ENCODE data around the gene CPNE4.

CPNE4 gene

DNA sequence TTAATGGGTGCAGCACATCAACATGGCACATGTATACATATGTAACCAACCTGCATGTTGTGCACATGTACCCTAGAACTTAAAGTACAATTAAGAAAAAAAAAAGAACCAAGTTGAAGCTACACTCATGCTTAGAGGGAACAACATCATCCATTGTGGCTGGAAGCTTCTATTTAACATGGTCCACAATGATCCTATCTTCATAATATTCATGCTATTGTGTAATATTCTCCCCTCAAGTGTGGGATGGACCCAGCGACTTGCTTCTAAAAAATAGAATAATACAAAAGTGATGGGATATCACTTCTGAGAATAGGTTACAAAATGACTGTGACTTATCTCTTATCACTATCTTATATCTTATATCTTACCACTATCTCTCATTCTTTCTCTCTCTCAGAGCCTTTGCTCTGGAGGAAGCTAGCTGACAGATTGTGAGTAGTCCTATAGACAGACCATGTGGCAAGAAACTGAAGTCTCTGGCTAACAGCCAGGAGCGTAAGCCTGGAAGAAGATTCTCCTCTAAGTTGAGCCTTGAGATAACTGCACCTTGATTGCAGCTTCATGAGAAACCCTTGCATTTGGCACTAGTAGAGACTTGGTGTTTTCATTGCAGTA, 333.6 kb downstream of the CPNE4 start:
- no peak overlapping the region for H3K4me3 Mint-ChIP-seq
- H3K27ac Mint-ChIP-seq: no peak overlapping the region
- peaks cover 3% of the 10 kb centered on the region for H3K27me3 Mint-ChIP-seq (ENCODE audit: low read depth, poor library complexity)
- no peaks in the 10 kb centered on the region for H3K4me1 Mint-ChIP-seq
- H3K9me3 Mint-ChIP-seq: no peaks in the 10 kb centered on the region
- H3K36me3 Mint-ChIP-seq (ENCODE audit: low read depth): no peaks in the 10 kb centered on the region
- TF ChIP-seq, protein P1, sequence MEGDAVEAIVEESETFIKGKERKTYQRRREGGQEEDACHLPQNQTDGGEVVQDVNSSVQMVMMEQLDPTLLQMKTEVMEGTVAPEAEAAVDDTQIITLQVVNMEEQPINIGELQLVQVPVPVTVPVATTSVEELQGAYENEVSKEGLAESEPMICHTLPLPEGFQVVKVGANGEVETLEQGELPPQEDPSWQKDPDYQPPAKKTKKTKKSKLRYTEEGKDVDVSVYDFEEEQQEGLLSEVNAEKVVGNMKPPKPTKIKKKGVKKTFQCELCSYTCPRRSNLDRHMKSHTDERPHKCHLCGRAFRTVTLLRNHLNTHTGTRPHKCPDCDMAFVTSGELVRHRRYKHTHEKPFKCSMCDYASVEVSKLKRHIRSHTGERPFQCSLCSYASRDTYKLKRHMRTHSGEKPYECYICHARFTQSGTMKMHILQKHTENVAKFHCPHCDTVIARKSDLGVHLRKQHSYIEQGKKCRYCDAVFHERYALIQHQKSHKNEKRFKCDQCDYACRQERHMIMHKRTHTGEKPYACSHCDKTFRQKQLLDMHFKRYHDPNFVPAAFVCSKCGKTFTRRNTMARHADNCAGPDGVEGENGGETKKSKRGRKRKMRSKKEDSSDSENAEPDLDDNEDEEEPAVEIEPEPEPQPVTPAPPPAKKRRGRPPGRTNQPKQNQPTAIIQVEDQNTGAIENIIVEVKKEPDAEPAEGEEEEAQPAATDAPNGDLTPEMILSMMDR (IDR thresholded peaks at IDR 0.05): no peak
- DNase-seq: no peak

DNA sequence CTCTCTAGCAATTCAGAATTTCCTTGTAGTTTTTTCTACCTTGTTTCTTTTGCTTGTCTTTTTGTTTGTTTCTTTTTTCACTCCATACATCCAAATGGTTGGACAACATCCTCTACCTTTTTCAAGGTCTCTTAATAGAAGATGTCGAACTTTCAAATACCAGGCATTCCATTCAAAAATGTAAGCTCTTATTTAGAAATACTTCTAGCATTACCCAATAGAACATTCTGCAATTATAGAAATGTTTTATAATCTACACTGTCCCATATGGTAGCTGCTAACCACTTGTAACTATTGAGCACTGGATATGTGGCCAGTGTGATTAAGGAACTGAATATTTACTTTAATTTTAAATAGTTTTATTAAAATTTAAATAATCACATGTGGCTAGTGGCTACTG, 335.8 kb downstream of the CPNE4 start:
- H3K36me3 Mint-ChIP-seq (ENCODE audit: low read depth): no peaks in the 10 kb centered on the region
- TF ChIP-seq, protein P1 (IDR thresholded peaks at IDR 0.05): no peak
- H3K4me3 Mint-ChIP-seq: no peak overlapping the region
- DNase-seq: no peak
- no peaks in the 10 kb centered on the region for H3K4me1 Mint-ChIP-seq
- H3K9me3 Mint-ChIP-seq: no peaks in the 10 kb centered on the region
- H3K27me3 Mint-ChIP-seq (ENCODE audit: low read depth, poor library complexity): peaks cover 3% of the 10 kb centered on the region
- no peak overlapping the region for H3K27ac Mint-ChIP-seq

DNA sequence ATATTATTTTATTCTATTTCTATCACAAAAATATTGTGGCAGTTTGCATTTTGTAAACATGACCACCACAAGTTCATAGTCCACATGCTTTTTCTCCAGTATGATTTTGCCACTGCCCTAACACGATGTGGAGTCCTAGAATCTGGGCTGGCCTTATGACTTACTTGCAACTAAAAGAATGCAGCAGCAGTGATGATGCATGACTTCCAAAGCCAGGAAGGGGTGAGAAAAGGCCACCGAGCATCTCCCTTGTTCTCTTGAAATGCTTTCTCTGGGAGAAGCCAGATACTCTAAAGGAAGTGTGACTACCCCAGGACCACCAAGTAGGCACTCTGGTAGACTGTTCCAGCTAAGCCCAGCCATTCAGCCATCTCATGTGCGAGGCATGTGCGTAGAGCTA, 340.4 kb downstream of the CPNE4 start:
- no peaks in the 10 kb centered on the region for H3K9me3 Mint-ChIP-seq
- H3K4me3 Mint-ChIP-seq: no peak overlapping the region
- H3K36me3 Mint-ChIP-seq (ENCODE audit: low read depth): no peaks in the 10 kb centered on the region
- H3K27ac Mint-ChIP-seq: no peak overlapping the region
- no peaks in the 10 kb centered on the region for H3K4me1 Mint-ChIP-seq
- peaks cover 3% of the 10 kb centered on the region for H3K27me3 Mint-ChIP-seq (ENCODE audit: low read depth, poor library complexity)
- no peak for DNase-seq
- TF ChIP-seq, protein P1 (IDR thresholded peaks at IDR 0.05): no peak

DNA sequence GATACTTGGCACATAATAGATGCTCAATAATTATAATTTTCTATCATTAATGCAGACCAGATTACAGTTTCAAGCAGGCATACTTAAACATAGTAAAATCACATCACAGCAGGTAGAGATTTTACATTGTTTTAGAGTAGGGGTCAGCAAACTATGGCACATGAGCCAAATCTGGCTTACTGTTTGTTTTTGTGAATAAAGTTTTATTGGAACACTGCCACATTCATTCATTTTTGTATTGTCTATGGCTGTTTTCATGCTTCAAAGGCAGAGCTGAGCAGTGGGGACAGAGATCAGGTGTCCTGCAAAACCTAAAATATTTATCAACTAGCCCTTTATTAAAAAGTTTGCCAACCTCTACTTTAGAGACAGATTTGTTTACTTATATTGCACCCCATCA, 342.5 kb downstream of the CPNE4 start:
- Mint-ChIP-seq H3K9me3 (no peaks in the 10 kb centered on the region), H3K36me3 (ENCODE audit: low read depth) (no peaks in the 10 kb centered on the region), H3K27me3 (ENCODE audit: low read depth, poor library complexity) (peaks cover 3% of the 10 kb centered on the region), H3K4me1 (no peaks in the 10 kb centered on the region), H3K27ac (no peak overlapping the region), H3K4me3 (no peak overlapping the region)
- TF ChIP-seq, protein P1 (IDR thresholded peaks at IDR 0.05): no peak
- DNase-seq: no peak

DNA sequence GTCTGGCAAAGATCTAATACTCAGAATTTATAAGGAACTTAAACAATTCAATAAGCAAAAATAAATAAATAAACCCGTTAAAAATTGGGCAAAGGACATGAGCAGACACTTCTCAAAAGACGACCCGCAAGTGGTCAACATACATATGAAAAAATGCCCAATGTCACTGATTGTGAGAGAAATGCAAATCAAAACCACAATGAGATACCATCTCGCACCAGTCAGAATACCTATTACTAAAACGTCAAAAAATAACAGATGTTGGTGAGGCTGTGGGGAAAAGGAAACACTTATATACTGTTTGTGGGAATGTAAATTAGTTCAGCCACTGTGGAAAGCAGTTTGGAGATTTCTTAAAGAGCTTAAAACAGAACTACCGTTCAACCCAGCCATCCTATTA, 344.0 kb downstream of the CPNE4 start:
- Mint-ChIP-seq H3K27ac (no peak overlapping the region), H3K36me3 (ENCODE audit: low read depth) (no peaks in the 10 kb centered on the region), H3K9me3 (no peaks in the 10 kb centered on the region), H3K27me3 (ENCODE audit: low read depth, poor library complexity) (no peaks in the 10 kb centered on the region), H3K4me3 (no peak overlapping the region), H3K4me1 (no peaks in the 10 kb centered on the region)
- no peak for DNase-seq
- TF ChIP-seq, protein P1 (IDR thresholded peaks at IDR 0.05): no peak

DNA sequence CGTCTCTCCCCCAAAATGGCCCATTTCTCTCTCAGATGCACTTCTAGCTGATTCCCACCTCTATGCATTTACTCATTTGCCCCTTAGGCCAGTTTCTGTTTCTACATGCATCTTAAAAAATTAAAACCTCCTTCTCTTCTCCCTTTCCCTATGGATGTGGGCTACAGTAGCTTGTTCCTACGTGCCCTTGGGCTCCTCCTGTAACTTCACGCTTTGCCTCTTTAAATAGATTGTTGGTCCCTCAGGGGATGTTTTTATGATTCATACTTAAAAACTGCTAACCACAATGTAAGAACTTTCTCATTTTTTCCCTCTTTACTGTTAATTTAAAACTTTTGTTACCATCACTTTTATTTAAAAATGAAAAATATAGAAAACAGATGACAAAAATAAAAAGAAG, 346.4 kb downstream of the CPNE4 start:
- no peak for DNase-seq
- no peaks in the 10 kb centered on the region for H3K36me3 Mint-ChIP-seq (ENCODE audit: low read depth)
- TF ChIP-seq, protein P1 (IDR thresholded peaks at IDR 0.05): no peak
- H3K27me3 Mint-ChIP-seq (ENCODE audit: low read depth, poor library complexity): no peaks in the 10 kb centered on the region
- no peak overlapping the region for H3K4me3 Mint-ChIP-seq
- no peaks in the 10 kb centered on the region for H3K4me1 Mint-ChIP-seq
- H3K9me3 Mint-ChIP-seq: no peaks in the 10 kb centered on the region
- H3K27ac Mint-ChIP-seq: no peak overlapping the region
